NCI-H128 (cell line): Measurements from ENCODE around the gene TMEM63B.
"Not testable (repeated sequence)": the region's sequence is repeated elsewhere in the genome, so short reads cannot be mapped to it uniquely, and the experiment has no call there.

Source experiments
- DNase-seq: peaks from one replicate; lab custom pipeline; 2025; ENCODE audit not compliant: unreplicated experiment; lab: John Stamatoyannopoulos, UW

Gene TMEM63B

GRCh38 chr6:44142835-44143234 lies 15.5 kb downstream of the TMEM63B start:
- DNase-seq, result no peak

GRCh38 chr6:44143731-44144130 lies 16.4 kb downstream of the TMEM63B start:
- no peak for DNase-seq

- not testable (repeated sequence) for DNase-seq
Measured at GRCh38 chr6:44144536-44144935, 17.2 kb downstream of the TMEM63B start.

GRCh38 chr6:44145839-44146238 lies 18.5 kb downstream of the TMEM63B start:
- DNase-seq, result no peak

GRCh38 chr6:44146685-44147084 lies 19.3 kb downstream of the TMEM63B start:
- DNase-seq, result no peak

- no peak for DNase-seq
Measured at GRCh38 chr6:44147256-44147655, 19.9 kb downstream of the TMEM63B start.

- no peak for DNase-seq
Measured at GRCh38 chr6:44148306-44148705, 21.0 kb downstream of the TMEM63B start.

- DNase-seq, result no peak
Measured at GRCh38 chr6:44149369-44150012, 22.1 kb downstream of the TMEM63B start.

GRCh38 chr6:44150317-44150917 lies 23.1 kb downstream of the TMEM63B start:
- no peak for DNase-seq

GRCh38 chr6:44151348-44152108 lies 24.2 kb downstream of the TMEM63B start:
- peak; percentile 6 for DNase-seq

GRCh38 chr6:44152109-44152461 lies 24.7 kb downstream of the TMEM63B start:
- DNase-seq, result no peak

GRCh38 chr6:44152533-44152932 lies 25.2 kb downstream of the TMEM63B start:
- no peak for DNase-seq

GRCh38 chr6:44154067-44154466 lies 26.7 kb downstream of the TMEM63B start:
- no peak for DNase-seq

- DNase-seq, result no peak
Measured at GRCh38 chr6:44156494-44157151, 29.3 kb downstream of the TMEM63B start.

GRCh38 chr6:44157152-44157521 lies 29.8 kb downstream of the TMEM63B start:
- DNase-seq, result no peak

GRCh38 chr6:44158770-44159228 lies 31.4 kb downstream of the TMEM63B start, which contains the start of gene CAPN11:
Gene CAPN11, plus strand, starts transcription at chr6:44158820. Its CDS starts 29 bp downstream, at chr6:44158849.
- DNase-seq, result no peak

GRCh38 chr6:44161997-44162338 lies 34.6 kb downstream of the TMEM63B start:
- no peak for DNase-seq

- no peak for DNase-seq
Measured at GRCh38 chr6:44162876-44163625, 35.7 kb downstream of the TMEM63B start.

- DNase-seq, result no peak
Measured at GRCh38 chr6:44166116-44166515, 38.8 kb downstream of the TMEM63B start.

- no peak for DNase-seq
Measured at GRCh38 chr6:44166591-44167184, 39.3 kb downstream of the TMEM63B start.

GRCh38 chr6:44167567-44167966 lies 40.2 kb downstream of the TMEM63B start:
- DNase-seq, result no peak
